HTERT RPE-1 (cell line): Measurements from ENCODE around the gene FAM219A.

Source experiments
- in situ Hi-C: fragments of 300-500 bp; cut with MboI; formaldehyde crosslinking; loops from 4 replicates; pipeline ENCODE4 v1.14.3; 2020; ENCODE audit warnings: low sequenced_read_pairs

FAM219A gene

DNA sequence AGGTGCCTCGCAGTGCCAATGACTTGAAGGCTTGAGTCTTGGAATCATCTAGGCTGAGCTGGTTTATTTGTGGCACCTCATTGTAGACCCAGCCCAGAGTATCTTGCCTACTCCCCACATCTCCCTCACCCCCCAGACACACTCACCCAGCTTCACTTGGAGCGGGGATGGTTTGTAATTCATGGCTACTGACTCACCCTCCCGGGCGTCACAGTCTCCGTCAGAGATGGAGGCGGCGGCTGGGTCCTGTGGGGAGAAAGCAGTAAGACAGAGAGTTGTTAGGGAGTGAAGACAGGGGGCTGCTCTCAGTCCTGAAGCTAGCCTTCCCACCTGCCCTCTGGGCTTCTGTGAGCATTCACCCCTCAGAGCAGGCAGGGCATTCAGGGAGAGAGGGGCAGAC is 52.7 kb downstream of the FAM219A start:
- in situ Hi-C loops = no loop called here

DNA sequence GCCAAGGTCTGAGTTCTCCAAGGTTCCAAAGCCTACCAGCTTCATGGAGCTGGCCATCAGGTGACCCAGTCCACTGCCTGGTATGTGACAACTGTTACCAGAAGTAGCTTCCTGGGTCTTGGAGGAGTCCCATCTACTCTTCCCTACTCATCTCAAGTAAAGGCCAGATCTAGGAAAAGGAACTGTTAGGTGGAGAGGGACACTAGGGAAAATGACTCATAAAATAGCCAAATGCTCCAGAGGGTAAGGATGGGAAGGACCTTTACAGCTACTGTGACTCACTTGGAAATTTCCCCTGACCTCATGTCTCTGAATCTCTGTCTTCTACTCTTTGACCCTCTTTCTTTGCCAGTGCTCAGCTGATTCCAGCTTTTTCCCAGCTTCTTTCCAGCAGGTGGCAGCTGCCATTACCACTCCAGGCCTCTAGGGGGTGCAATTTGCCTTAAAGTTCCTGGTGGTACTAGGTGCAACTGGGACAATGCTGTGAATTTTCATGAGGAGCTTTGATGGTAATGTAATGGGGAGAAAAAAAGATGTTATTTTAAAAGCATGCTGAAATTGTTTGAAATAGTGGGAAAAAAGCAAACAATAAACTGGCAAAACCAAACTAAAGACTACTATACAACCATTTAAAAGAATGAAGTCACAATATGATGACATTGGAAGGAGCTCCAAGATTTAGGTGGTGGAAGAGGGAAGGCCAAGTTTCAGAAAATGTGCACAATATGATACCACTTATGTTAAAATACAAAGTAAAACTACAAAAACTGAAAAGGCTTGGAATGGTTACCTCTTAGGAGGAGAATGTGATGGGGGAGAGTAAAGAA is 54.6 kb downstream of the FAM219A start:
- in situ Hi-C loops = no loop called here

DNA sequence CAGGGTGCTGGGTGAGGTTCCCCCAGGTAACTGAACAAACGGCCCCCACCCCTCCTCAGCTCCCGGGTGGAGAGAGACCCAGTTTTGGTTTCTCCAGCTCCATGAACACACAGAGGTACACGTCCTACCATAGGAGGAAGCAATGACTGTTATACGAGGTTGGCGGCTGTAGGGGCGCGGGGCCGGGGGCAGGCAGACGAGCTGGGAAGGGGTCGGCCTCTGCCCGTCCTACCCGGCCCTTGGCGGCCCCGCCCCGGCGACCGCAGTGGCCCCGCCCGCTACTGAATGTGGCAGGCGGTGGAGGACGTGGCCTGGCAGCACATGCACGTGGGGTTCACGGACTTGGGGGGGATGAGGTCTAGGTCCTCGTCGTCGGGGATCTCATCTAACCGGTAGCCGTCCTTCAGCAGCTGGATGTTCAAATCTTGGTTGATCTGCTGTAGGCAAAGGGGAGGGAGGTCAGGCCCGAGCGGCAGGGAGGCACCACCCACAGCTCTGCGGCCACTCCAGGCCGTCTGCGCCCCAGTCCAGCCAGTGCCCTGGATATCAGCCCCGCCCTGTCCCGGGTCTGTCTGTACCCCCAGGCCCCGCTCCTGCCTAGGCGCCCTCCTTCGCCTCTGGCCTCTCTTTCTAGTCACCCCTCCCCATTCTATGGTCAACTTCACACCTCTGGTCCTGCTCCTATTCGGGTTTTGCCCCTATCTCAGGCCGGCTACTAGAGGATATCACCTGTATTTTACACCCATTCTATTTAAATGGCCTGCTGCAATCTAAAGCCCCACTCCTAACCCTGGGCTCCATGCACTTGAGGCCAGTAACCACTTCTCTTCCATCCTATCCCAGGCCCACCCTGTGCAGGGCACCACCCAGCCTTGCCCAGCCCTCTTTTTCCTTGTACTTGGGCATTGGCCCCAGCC is 57.4 kb downstream of the FAM219A start:
- in situ Hi-C loops = no loop called here

DNA sequence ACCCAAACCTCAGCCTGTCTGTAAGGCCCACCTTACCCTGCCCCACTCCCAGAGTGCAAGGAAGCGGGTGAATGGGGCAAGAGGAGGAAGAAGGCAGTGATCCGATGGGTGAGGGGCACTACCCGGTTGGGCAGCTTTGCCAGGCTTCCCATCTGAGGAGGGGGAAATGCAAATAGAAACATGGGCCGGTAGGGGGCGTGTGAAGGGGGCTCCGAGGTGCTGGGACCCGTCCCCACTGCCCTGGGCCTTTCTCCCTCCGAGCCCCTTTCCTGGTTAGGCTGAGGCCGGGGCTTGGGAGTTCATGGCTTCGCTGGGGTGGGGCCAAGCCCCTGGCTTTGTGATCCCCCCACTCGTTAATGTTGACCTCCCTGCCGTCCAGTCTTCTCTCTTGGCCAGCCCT is 58.1 kb downstream of the FAM219A start:
- in situ Hi-C loops = no loop called here

DNA sequence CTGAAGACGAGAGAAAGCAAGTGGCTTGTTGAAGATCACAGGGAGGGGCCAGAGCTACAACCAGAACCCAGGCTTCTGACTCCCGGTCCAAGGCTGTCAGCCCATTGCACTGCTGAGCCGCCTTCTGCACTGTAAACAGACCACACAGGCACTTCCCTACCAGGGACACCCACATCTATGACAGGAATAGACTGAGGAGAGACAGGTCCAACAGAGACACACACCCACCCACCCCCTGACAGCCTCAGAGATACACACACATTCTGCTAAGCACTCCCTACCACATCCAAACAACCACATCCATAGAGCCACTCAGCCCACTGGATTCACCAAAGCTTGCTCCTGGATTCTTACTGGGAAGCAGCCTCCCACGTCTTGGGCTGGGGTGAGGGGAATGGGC is 58.6 kb downstream of the FAM219A start:
- in situ Hi-C loops = no loop called here

DNA sequence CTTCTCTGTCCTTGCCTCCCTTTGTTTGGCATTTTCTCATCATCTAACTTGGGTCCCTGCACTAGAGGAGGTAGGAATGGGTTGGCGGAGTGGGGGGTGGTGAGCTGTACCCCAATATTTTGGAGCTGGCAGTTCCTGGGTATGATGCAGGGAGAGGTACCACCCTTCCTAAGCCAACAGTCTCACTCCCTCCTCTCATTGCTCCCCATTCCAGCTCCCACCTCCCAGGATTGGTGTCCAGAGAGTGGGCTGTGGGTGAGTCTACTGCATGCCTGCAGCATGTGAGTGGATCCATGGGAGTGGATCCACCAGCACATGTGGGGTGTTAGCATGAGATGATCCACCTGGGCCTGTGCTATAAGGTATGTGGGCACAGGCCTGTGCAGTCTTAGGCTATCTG is 59.5 kb downstream of the FAM219A start:
- in situ Hi-C loops = no loop called here

DNA sequence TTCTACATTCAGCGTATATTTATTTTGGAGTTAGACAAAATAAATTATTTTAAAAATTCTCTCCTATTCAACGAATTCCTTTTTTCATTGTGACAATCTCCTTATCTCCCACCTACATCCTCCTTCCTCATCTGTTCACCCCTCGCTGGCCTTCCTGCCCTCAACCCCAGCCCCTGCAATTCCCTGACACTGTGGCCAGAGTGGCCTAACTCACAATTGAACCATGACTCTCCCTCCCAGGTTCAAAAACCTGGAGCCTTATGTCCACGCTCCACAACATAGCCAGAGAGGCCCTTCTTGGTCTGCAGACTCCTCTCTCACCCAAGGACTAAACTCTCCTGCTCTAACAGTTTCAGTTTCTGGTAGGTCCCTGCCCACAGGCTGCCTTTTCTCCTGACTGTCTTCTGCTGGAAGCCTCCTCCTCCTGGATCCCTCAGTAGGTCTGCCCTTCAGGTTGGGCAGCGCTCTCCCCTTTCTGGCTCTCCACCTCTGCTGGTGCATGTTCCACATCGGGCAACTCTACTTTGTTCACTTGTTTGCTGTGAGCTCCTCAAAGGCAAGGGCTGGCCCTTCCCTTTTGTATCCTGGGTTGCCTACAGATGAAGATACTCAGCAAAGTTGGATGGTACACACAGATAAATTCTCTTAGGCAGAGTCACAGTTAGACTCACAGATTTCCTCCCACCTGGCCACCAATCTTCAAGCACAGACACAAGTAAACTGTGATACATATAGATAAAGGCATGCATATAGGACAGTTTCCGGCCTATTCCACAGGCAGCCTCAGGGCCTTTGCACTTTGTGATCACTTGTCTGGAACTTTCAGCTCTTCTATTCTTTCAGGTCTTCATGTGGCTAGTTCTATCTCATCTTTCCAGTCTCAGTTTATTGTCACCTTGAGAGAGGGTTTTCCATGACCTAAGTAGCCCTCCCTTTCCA is 61.8 kb downstream of the FAM219A start:
- in situ Hi-C loops = no loop called here

DNA sequence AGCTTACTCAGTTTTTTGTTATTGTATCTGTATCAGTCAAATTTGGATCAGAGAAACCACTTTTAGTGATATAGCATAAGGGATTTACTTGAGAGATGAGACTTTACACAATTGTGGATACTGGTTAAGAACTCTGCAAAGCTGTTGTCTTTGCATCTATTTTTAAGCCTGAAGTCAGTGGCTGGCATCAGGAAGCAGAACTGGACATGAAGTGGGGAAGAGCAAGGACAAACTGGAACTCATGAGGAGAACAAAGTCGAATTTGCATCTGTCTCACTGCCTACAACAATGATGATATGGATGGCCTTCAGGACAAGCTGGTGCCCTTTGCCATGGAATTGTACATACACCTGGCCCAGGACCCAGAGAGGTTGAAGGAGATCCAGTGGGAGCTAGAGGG is 65.9 kb downstream of the FAM219A start:
- in situ Hi-C loops = no loop called here

DNA sequence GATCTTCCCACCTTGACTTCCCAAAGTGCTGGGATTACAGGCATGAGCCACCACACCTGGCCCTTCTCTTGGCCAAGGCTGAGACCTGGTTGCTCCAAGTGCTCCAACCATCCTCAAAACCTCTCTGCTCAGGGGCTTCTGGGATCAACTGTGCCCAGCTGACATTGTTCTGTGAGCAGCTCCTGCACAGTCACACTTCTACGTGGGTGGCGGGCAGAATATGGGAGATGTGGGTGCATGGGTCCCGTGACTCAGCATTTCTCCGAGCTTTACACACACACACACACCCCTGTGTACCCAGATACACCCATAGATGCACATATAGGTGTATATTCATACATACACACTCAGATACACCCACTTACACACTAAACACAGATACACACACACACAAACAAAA is 71.1 kb downstream of the FAM219A start:
- in situ Hi-C loops = no loop called here

DNA sequence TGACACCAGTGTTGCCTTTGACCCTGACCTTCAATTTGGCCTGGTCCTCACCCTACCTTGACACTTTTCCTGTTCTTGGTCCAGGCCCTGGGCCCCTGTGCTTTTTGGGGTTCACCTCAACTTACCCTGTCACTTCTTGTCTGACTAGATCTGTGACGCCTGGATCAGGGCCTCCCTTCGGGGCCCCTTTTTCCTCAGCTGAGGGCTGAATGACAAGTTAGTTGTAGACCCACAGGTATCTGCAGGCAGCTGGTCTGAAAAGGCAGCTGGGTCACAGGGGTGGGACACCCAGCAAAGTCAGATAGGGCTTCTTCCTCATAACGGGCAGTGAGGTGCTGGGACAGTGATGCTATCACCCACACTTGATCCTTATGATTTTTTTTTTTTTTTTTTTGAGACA is 71.7 kb downstream of the FAM219A start:
- in situ Hi-C loops = no loop called here

DNA sequence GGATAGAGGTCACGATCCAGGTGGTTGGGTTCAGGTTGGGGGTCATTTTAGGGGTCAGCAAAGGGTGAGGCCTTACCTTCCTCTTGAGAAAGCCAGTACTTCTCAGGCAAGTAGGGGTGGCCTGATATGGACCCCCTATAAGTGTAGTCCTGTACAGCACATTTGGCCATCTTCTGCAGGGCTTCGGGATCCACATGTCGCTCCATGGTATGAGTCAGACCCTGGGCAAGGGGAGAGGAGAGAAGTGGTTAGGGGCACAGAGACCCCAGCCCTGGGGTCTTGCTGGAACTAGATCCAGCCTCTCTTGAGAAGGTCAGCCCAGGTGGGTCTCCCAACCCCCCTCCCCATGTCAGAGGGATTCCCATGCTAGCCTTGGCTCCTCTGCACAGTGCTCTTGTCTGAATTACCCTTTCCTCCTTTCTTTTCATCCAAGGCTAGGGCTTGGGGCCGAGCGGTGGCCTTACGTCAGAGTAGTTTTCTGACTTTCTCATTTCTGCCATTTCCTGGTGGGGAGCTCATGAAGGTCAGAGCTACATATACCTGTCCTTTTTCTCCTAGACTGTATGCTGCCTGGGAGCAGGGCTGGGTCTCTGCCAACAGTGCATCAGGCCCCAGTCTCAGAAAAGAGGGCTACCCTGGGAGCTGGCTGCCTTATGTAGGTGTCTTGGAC is 72.7 kb downstream of the FAM219A start:
- in situ Hi-C loops = no loop called here

DNA sequence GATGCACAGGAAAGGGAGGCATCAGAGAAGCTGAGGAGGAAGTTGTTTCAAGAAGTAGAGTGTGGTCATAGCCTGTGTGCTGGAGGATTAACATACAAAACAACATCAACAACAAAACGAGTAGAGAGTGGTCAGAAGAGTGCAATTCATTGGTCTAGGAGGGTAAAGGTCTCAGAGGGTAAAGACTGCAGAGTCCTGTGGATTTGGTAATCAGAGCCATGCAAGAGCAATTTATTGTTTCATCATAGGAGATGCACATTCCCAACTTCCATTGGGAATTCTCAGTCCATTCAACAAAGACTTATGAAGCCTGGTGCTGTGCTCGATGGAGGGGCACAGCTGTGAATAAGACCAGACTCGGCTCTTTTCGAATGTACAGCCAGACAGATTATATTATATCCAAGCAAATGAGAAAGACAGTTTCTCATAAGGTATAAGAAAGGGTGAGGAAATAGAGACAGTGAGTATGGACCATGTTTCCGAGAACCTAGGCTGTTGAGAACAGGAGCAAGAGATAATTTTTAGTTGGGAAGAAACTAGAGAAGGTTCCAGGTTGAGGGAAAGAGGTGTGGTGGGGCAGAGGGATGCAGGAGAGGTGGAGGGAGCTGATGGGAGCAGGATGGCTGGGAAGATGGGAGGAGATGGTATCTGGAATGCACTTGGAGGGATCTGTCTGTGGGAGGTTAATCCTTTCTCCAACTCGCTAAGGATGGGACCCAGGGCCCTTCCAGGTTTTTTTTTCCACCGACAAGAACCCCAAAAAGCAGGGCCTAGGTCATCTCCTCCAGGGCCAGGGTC is 73.8 kb downstream of the FAM219A start:
- in situ Hi-C loops = no loop called here

DNA sequence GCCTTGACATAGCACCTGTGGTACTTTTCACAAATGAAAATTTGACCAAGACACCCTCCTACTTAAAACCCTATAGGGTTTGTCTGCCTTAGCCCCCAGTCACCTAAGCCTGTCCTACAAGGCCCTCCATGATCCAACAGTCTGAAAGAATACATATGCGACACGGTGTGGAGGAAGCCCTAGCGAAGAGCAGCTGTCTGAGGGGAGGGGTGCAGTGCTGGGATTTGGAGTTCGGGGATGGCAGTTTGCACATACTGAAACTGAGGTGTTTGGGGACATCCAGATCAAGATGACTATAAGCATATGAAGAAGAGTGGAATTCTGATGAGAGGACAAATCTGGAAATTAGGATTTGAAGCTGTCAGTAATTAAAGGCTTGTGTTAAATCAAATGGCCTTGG is 74.5 kb downstream of the FAM219A start:
- in situ Hi-C loops = no loop called here

DNA sequence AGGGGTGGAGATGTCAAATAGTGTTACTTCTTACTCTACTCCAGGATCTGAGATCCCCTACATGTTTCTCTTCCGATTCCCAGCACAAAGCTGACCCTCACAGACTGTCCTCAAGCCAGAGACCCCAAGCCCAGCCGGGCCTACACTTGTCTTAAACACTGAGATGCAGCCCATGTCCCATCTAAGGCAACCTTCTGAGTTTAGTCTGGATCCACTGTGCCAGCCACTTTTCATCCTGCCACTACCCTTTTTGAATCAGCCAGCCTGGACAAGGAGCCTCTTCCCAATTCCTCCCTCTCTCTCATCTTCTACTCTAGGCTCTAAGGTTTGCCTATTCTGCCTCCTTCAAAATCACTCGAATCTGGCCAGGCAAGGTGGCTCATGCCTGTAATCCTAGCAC is 75.5 kb downstream of the FAM219A start:
- in situ Hi-C loops = no loop called here

DNA sequence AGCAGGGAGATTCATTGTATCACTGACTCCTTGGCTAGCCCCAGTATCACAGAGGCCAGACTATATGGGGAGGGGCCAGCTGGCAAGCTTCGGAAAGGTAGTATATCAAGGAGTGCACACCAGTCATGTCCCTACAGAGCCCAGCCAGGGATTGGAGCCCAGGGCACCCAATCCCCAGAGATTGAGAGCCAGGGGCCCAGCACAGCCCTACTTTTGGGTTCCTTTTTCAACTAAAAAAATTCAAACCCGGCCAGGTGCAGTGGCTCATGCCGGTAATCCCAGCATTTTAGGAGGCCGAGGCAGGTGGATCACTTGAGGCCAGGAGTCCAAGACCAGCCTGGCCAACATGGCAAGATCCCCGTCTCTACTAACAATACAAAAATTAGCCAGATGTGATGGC is 76.3 kb downstream of the FAM219A start:
- in situ Hi-C loops = no loop called here

DNA sequence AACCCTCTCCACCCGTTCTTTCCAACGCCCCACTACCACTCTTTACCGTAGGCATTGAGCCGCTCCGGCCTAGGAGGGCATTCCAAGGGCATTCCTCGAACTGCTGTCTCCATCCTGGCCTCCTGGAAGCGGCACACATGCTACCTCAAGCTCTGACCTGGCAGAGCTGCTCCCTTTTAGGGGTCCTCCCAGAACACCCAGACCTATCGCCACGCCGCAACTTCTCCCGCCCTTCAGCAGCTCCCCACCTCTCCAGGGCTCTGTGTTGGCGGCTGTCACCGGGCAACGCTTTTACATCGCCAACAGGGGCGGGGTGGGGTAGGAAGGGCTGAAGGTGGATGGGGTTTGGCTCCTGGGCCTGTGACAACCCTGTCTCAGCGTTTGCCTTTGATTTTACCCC is 77.0 kb downstream of the FAM219A start:
- in situ Hi-C loops = no loop called here

DNA sequence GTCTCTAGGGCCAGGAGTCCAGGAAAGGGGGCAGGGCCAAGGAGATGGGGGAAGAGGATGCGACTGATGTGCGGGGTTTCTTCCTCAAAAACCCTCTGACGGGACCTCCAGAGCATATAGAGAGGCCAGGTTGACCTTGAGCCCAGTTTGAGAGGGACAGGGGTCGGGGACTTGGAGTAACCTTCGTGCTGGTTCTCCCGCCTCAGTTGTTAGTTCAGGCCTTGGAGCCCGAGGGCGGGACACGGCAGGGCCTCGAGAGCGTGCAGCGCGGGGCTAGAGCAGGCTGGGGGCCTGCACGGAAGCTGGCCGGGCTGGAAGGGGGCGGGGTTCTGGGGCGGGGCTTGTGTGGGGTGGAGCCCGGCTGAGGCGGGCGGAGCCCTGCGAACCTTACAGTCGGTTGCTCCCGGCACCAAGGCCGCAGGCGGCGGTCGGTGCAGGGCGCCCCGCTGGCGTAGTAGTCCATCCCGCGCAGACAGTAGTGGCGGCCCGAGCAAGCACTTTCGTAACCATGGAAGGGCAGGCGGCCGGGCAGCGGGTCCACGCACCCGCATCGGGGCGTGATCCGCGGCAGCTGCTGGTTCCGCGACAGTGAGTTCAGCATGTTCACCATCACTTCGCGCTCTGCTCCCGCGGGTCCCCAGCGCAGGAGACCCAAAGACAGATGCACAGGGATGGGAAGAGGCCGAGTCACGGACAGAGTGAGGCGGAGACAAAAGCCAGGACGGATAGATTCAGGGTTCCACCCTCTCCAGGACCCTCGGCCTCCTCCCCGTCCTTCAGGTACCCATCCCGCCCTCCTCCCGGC is 77.7 kb downstream of the FAM219A start:
- in situ Hi-C loops = no loop called here

DNA sequence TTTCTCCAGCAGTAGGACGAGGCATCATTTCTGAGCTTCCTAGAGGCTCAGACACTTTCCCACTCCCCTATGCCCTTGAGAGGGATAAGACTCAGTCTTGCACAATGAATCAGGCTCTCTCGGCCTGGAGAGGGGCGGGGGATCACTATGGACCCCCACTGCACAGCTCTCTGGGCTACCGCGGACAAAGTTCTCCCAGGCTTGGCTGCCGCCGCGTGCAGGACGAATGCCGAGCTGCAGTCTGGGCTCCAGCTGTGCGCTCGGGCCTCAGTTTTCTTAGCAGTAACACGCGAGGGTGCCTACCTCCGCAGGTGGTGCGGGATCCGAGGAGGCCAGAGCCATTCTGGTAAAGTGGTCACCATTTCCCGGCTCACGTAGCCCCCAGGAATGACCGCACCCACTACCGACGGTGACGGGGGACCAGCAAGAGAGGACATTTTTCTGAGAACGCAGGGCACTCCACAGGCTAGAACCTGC is 78.3 kb downstream of the FAM219A start:
- in situ Hi-C loops = no loop called here
